HUES64 (cell line): ENCODE data around the gene ULK4.

Experiments
- H3K27ac ChIP-seq: 2 replicates; pipeline ENCODE4 v1.7.0; 2013; ENCODE audit warnings: low read depth, low read length, inconsistent platforms
- H3K27me3 ChIP-seq: 2 replicates; pipeline ENCODE4 v1.6.1; 2013; ENCODE audit warnings: mild to moderate bottlenecking, low read length; ENCODE audit not compliant: insufficient read depth
- H3K36me3 ChIP-seq: 2 replicates; pipeline ENCODE4 v1.6.1; 2013; ENCODE audit warnings: mild to moderate bottlenecking, low read length; ENCODE audit not compliant: insufficient read depth
- H3K4me1 ChIP-seq: 2 replicates; pipeline ENCODE4 v1.6.1; 2013; ENCODE audit warnings: mild to moderate bottlenecking, low read length, moderate library complexity; ENCODE audit not compliant: insufficient read depth
- H3K4me3 ChIP-seq: 2 replicates; pipeline ENCODE4 v1.5.1; 2013; ENCODE audit warnings: mild to moderate bottlenecking, low read length, moderate library complexity
- H3K9ac ChIP-seq: 2 replicates; pipeline ENCODE4 v1.6.1; 2013; ENCODE audit warnings: mild to moderate bottlenecking, low read depth, low read length
- H3K9me3 ChIP-seq: 2 replicates; pipeline ENCODE4 v1.6.1; 2013; ENCODE audit warnings: low read depth, low read length; ENCODE audit not compliant: insufficient read depth
- WGBS: fragments of 150-250, 120-280 bp; methylation state at CpG from one replicate; pipeline ENCODE4 v1.1.7; 2013; ENCODE audit warnings: missing lambda C conversion rate; 5-methylcytosine and 5-hydroxymethylcytosine counted together

Gene ULK4

GRCh38 chr3:41751597-41751996, 210.3 kb downstream of the ULK4 start:
- H3K27ac ChIP-seq: no peak overlapping the region
- H3K36me3 ChIP-seq: no peaks in the 10 kb centered on the region
- H3K4me1 ChIP-seq: no peaks in the 10 kb centered on the region
- no peak overlapping the region for H3K9ac ChIP-seq
- H3K27me3 ChIP-seq: no peaks in the 10 kb centered on the region
- no peak overlapping the region for H3K4me3 ChIP-seq
- H3K9me3 ChIP-seq: no peaks in the 10 kb centered on the region

GRCh38 chr3:41749988-41750387, 211.9 kb downstream of the ULK4 start:
- Histone ChIP-seq H3K4me3 (no peak overlapping the region), H3K9me3 (no peaks in the 10 kb centered on the region), H3K9ac (no peak overlapping the region), H3K27me3 (no peaks in the 10 kb centered on the region), H3K27ac (no peak overlapping the region), H3K36me3 (no peaks in the 10 kb centered on the region), H3K4me1 (no peaks in the 10 kb centered on the region)
- 96% methylated on average over 4 of the region's 4 CpGs for WGBS

- no CpG with 5 or more reads among the region's 1 CpG for WGBS
Observed at GRCh38 chr3:41746215-41746614, 215.7 kb downstream of the ULK4 start.

GRCh38 chr3:41742121-41742520, 219.8 kb downstream of the ULK4 start:
- Histone ChIP-seq H3K9me3 (no peaks in the 10 kb centered on the region), H3K4me3 (no peak overlapping the region)

More at GRCh38 chr3:41746215-41746614, 215.7 kb downstream of the ULK4 start:
- Histone ChIP-seq H3K4me3 (no peak overlapping the region), H3K27ac (no peak overlapping the region), H3K36me3 (no peaks in the 10 kb centered on the region), H3K9ac (no peak overlapping the region), H3K4me1 (no peaks in the 10 kb centered on the region), H3K27me3 (no peaks in the 10 kb centered on the region), H3K9me3 (no peaks in the 10 kb centered on the region)

GRCh38 chr3:41740374-41740886, 221.5 kb downstream of the ULK4 start:
- Histone ChIP-seq H3K9me3 (no peaks in the 10 kb centered on the region), H3K36me3 (no peaks in the 10 kb centered on the region), H3K27ac (no peak overlapping the region), H3K9ac (no peak overlapping the region), H3K27me3 (no peaks in the 10 kb centered on the region), H3K4me3 (no peak overlapping the region), H3K4me1 (peaks cover 9% of the 10 kb centered on the region)
- 96% methylated on average over 2 of the region's 3 CpGs for WGBS

More at GRCh38 chr3:41742121-41742520, 219.8 kb downstream of the ULK4 start:
- H3K9ac ChIP-seq: no peak overlapping the region
- peaks cover 9% of the 10 kb centered on the region for H3K4me1 ChIP-seq
- H3K36me3 ChIP-seq: no peaks in the 10 kb centered on the region
- no peaks in the 10 kb centered on the region for H3K27me3 ChIP-seq
- no peak overlapping the region for H3K27ac ChIP-seq

- Histone ChIP-seq H3K4me1 (no peaks in the 10 kb centered on the region), H3K27me3 (no peaks in the 10 kb centered on the region), H3K4me3 (no peak overlapping the region), H3K27ac (no peak overlapping the region), H3K9me3 (no peaks in the 10 kb centered on the region), H3K36me3 (no peaks in the 10 kb centered on the region), H3K9ac (no peak overlapping the region)
- 93% methylated on average over 3 of the region's 3 CpGs for WGBS
Observed at GRCh38 chr3:41726891-41727290, 235.0 kb downstream of the ULK4 start.

- Histone ChIP-seq H3K9ac (no peak overlapping the region), H3K27me3 (no peaks in the 10 kb centered on the region), H3K4me3 (no peak overlapping the region), H3K4me1 (no peaks in the 10 kb centered on the region), H3K27ac (no peak overlapping the region), H3K9me3 (no peaks in the 10 kb centered on the region), H3K36me3 (no peaks in the 10 kb centered on the region)
- 94% methylated on average over 6 of the region's 6 CpGs for WGBS
Observed at GRCh38 chr3:41717641-41718040, 244.3 kb downstream of the ULK4 start.

GRCh38 chr3:41716471-41716870, 245.4 kb downstream of the ULK4 start:
- H3K36me3 ChIP-seq: no peaks in the 10 kb centered on the region
- H3K4me3 ChIP-seq: no peak overlapping the region
- H3K9me3 ChIP-seq: no peaks in the 10 kb centered on the region
- H3K27ac ChIP-seq: no peak overlapping the region
- peaks cover 6% of the 10 kb centered on the region; the same call in 1 of the 2 replicates for H3K4me1 ChIP-seq
- no peaks in the 10 kb centered on the region for H3K27me3 ChIP-seq
- 94% methylated on average over 1 of the region's 1 CpG for WGBS
- H3K9ac ChIP-seq: no peak overlapping the region

GRCh38 chr3:41715376-41715775, 246.5 kb downstream of the ULK4 start:
- Histone ChIP-seq H3K9me3 (no peaks in the 10 kb centered on the region), H3K4me1 (peaks cover 10% of the 10 kb centered on the region; the same call in 1 of the 2 replicates), H3K9ac (no peak overlapping the region), H3K36me3 (no peaks in the 10 kb centered on the region), H3K4me3 (no peak overlapping the region), H3K27me3 (no peaks in the 10 kb centered on the region), H3K27ac (no peak overlapping the region)
- WGBS: 87% methylated on average over 2 of the region's 3 CpGs

- H3K4me3 ChIP-seq: no peak overlapping the region
- peaks cover 10% of the 10 kb centered on the region; the same call in 1 of the 2 replicates for H3K4me1 ChIP-seq
- H3K9me3 ChIP-seq: no peaks in the 10 kb centered on the region
- H3K36me3 ChIP-seq: no peaks in the 10 kb centered on the region
- H3K27ac ChIP-seq: peak overlapping the region; percentile 2
- no peak overlapping the region for H3K9ac ChIP-seq
- no peaks in the 10 kb centered on the region for H3K27me3 ChIP-seq
Observed at GRCh38 chr3:41711651-41712050, 250.3 kb downstream of the ULK4 start.

GRCh38 chr3:41710646-41711388, 251.1 kb downstream of the ULK4 start:
- Histone ChIP-seq H3K9ac (no peak overlapping the region), H3K36me3 (no peaks in the 10 kb centered on the region), H3K27me3 (no peaks in the 10 kb centered on the region), H3K4me1 (peaks cover 10% of the 10 kb centered on the region; the same call in 1 of the 2 replicates), H3K9me3 (no peaks in the 10 kb centered on the region), H3K27ac (peak overlapping the region; percentile 20), H3K4me3 (no peak overlapping the region)
- WGBS: 93% methylated on average over 8 of the region's 8 CpGs
